NCI-H748 (cell line): ENCODE measurements around the gene STIP1.
"Not testable (repeated sequence)": the region's sequence is repeated elsewhere in the genome, so short reads cannot be mapped to it uniquely, and the experiment has no call there.

Experiments
- DNase-seq: peaks from one replicate; lab custom pipeline; 2025; ENCODE audit not compliant: unreplicated experiment; lab: John Stamatoyannopoulos, UW

Gene STIP1

DNA sequence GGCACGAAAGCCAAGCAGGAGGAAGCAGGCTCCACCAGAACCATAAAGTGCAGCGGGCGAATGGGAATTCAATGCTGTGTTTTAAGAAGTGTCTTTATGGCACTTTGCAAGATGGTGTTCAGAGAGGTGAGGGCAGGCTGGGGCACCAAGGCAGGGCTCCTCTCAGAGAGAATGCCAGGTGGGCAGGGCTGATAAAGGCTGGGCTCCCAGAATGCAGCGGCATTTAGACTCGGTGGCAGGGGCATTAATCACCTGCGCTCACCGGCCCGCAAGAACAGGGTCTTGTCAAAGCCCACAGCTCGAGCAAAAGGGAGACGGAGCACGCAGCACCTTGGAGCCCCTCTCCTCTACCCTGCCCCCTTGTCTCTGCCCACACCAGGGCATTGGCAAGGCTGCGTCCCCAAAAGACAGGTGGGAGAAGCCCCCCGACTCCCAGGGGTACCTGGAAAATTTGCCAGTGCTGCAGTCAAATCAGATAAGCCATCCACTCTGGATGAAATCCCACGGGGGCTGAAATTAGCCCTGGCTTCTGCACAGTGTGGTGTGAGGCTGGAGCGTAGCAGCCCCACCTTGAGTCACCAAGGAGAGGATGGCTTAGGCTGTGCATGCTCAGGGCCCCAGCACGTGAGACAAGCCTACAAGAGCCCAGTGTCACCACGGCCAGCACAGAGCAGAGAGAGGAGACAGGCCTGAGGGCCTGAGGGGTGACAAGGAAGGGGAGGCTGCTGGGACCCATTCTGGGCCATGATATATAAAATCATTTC is 28.2 kb upstream of the STIP1 start:
- no peak for DNase-seq

GRCh38 chr11:64161037-64161436 is 24.9 kb upstream of the STIP1 start:
- DNase-seq = no peak

GRCh38 chr11:64162769-64163168 is 23.2 kb upstream of the STIP1 start:
- DNase-seq = not testable (repeated sequence)

DNA sequence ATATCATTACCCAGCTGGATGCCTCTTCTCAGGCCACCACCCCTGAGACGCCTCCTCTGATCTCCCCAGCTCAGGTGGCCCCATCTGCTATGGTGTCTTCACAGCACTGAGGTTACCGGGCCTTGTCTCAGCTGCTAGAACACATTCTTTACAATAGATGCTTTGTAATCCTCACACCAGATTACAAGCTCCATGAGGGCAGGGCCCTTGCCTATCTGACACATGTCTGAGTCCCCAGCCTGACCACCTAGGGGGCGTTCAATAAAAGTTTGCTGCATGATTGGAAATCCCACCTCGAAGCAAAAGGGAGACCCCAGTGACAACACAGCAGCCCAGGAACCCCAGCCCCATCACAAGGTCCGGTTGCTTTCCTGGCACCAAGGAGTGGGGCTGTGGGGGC is 22.0 kb upstream of the STIP1 start:
- no peak for DNase-seq

- no peak for DNase-seq
These were observed 21.3 kb upstream of the STIP1 start for GRCh38 chr11:64164392-64165312.

DNA sequence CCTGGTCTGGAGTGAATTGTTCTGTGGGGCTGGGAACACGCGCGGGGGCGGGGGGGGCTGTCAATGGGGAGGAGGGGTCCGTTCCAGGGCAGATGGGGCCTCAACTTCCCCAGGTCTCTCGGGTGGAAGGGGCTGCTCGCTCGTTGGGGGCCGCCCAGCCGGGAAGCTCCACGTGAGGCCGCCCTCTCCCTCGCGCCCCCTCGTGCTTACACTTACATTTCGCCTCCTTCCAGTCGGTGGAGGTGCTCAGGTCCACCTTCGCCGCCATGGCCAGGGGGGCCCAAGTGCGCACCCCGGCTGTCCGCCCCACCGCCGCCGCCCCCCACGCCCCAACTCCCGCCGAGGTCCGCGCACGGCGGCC is 20.5 kb upstream of the STIP1 start:
- DNase-seq = peak; percentile 59

- peak; percentile 90 for DNase-seq
These were observed 19.9 kb upstream of the STIP1 start, which contains the start of gene MACROD1 for GRCh38 chr11:64165842-64166635. Gene MACROD1, minus strand, starts transcription at chr11:64166113. Its CDS starts 119 bp downstream, at chr11:64165994.

DNA sequence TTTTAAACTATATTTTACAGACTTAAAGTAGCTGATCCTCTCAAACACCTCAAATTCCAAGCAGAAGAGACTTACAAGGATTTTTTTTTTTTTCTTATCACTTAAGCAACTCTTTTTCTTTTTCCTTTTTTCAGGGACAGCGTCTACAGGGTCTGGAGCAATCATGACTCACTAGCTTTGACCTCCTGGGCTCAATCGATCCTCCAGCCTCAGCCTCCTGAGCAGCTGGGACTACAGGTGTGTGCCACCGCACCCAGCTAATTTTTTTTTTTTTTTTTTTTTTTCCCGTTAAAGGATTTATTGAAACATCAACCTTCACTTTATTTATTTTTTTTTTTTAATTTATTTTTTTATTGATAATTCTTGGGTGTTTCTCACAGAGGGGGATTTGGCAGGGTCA is 15.6 kb upstream of the STIP1 start:
- no peak for DNase-seq

DNA sequence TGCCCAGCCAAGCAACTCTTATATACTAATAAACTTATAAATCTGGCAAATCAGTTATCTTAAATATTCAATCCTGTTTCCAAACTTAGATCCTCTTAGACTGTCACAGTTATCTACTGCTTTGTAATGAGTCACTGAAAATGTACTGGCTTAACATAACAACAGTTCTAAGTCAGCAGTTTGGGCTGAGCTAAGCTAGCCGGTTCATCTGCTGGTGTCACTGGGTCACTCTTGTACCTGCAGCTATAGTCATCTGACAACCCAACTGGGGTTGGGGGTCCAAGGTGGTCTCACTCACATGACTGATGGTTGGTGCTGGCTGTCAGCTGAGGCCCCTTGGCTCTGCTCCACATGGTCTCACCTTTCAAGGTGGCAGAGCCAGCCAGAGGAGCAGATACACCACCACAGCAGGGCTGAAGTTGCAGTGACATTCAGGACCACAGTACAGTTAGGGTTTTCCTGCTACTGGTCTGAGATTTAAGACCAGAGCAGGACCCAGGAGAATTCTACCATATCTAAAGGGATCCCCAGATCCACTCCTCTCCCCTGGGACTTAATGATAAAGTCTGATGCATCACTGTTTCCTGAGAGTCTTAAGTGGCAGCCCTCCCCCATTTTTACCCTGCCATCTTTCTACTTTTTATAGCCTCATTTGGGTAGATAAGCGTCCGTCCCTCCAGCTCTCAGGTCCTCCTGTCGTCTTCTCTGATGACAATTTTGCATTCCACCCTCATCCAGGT is 12.2 kb upstream of the STIP1 start:
- no peak for DNase-seq

DNA sequence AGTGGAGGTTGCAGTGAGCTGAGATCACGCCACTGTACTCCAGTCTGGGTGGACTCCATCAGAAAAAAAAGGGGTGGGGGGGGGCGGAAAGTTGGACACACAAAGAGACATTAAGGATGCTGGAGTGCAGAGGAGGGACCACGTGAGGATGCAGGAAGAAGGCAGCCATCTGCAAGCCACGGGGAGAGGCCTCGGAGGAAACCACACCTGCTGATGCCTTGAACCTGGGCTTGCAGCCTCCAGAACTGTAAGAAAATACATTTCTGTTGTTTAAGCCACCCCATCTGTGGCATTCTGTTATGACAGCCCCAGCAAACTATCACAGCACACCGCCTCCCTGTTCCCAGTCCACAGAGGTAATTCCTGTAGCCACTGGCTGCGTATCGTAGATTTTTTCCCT is 9.2 kb upstream of the STIP1 start:
- no peak for DNase-seq

GRCh38 chr11:64178203-64178602 is 7.8 kb upstream of the STIP1 start:
- DNase-seq = no peak

DNA sequence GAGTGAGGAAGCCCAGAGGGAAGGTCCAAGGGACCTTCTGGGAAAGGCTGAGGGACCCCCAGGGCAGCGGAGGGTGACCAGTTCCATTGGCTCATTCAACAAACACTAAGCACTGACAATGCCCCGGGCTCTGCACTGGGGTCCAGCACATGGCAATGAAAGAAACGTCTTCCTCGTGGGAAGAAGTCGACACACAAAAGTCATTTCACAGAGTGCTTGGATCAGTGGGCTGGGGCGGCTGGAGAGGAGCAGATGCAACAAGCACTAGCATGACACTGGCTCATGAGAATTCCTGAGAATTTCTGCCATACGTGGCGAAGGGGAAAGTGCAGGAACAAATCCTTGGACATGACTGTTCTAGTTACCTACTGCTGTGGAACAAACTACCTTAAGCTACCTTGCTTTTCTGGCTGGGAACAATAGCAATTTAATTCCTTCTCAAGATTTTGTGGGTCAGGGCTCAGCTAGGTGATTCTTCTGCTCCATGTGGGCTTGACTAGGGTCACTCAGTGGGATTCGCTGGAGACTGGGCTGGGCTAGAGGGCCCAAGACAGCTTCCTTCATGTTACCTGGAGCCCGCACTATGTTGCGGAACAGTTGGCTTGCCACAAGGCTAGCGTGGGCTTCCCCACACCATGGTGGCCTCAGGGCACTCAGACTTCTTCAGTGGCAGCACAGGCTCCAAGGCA is 6.9 kb upstream of the STIP1 start:
- DNase-seq = no peak

DNA sequence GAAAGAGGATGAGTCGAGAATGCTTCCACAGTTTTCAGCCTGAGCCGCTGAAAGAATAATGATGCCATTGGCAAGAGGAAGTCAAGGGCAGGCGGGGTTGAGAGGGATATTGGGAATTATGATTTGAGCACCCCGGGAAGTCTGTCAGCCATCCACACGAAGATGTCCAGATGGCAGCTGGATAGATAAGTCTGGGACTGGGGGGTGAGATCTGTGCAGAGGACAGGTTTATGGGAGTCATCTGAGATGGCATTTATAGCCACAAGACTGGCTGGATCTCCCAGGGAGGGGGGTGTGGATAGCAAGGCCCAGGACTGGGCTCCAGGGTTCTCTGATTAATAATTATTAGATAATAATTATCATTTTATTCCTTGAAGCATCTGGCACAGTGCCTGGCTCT is 5.1 kb upstream of the STIP1 start:
- no peak for DNase-seq

DNA sequence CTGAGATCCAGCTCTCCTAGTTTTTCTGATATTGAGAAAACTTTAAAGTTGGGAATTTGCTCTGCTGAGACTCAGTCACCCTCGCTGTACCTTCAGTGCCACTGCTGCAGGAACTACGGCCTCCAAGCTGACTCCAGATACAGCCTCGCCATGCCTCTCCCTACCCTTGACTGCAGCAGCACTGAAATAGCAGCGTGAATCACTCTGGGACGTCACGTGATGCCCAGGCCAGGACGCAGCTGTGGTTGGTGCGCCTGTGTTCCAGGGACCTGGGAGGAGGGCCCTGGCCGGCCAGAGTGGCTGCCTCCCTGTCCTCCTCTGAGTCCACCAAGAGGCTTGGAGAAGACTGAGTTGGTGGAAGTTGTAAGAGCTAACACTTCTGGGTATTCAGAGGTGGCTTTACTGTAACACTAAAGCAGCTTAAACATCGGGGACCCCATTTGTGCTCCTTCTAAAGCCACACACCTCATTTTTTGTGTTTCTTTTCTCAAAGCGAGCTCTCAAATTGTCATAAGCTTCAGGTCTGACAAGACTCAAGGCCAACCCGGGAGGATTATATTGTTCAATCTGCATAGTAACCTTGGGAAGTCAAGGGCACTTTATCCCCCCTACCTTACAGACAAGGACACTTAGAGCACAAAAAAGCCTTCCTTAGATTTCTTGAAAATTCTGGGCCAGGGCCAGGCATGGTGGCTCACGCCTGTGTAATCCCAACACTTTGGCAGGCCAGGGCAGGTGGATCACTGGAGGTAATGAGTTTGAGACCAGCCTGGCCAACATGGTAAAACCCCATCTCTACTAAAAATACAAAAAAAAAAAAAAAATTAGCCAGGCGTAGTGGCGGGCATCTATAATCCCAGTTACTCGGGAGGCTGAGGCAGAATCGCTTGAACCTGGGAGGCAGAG is 4.2 kb upstream of the STIP1 start:
- peak; percentile 23 for DNase-seq

- DNase-seq = no peak
These were observed 2.1 kb upstream of the STIP1 start for GRCh38 chr11:64183890-64184289.

DNA sequence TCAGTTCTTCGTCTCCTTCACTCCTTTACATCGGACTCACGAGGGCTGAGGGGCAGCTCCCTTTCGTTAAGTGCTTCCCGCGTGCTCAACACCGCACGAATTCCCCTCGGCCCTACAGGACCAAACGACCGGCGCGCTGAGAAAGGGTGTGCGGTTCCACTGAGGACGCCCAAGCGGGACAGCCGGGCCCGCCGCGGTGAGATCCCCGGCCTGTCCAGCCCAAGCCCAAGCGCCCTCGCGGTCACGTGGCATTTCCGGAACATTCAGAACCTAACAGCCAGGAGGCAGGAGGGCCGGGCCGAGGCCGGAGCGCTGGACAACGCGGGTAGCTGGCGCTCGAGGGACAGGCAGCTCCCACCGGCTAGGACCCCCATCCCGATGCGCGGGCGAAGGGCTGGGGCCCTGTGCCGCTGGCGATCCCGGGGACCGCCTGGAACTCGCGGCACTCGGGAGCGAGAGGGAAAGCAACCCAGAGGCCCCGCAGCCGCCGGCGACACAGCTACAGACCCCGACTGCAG is 737 bp upstream of the STIP1 start:
- peak; percentile 84 for DNase-seq

GRCh38 chr11:64186492-64187165 is 658 bp downstream of the STIP1 start:
- peak; percentile 26 for DNase-seq

GRCh38 chr11:64192434-64192833 is 6.5 kb downstream of the STIP1 start:
- DNase-seq = no peak
